Tibial artery (tissue), 4 donors: ENCODE results near the gene DMD.

Experiments used
- DNase-seq, 2 donors: peaks; one replicate each; pipeline ENCODE4 v3.0.0-alpha.2; 2019
- H3K27ac ChIP-seq, 2 donors: fragments of 200-600 bp; sonication (generic) in 1 of 2; 1 replicate in 1 of 2; 2 replicates in 1 of 2; pipeline ENCODE4 v1.5.1; 2018 to 2019; ENCODE audit warnings: mild to moderate bottlenecking in 1 of 2
- H3K27me3 ChIP-seq, 2 donors: fragments of 200-600 bp; sonication (generic) in 1 of 2; one replicate each; pipeline versions ENCODE4 v1.5.1 to v1.6.0; 2016 to 2019
- H3K36me3 ChIP-seq, 3 donors: fragments of 200-600 bp; sonication (generic) in 2 of 3; one replicate each; pipeline ENCODE4 v1.5.1; 2016 to 2019; ENCODE audit warnings: mild to moderate bottlenecking in 2 of 3
- H3K4me1 ChIP-seq, 4 donors: fragments of 200-600 bp; sonication (generic) in 2 of 4; 1 replicate in 3 of 4; 2 replicates in 1 of 4; pipeline ENCODE4 v1.5.1; 2016 to 2019
- H3K4me3 ChIP-seq, 2 donors: fragments of 200-600 bp; sonication (generic) in 1 of 2; 1 replicate in 1 of 2; 2 replicates in 1 of 2; pipeline ENCODE4 v1.5.1; 2018 to 2019; ENCODE audit warnings: mild to moderate bottlenecking in 2 of 2
- H3K9me3 ChIP-seq, 3 donors: fragments of 200-600 bp; sonication (generic) in 1 of 3; one replicate each; pipeline ENCODE4 v1.5.1; 2016 to 2019
- CTCF ChIP-seq, 2 experiments: fragments of 200-600 bp in 1 of 2; fragments of 450-650 bp in 1 of 2; IDR thresholded peaks; one replicate each; pipeline ENCODE4 v1.5.1; 2017 to 2019; ENCODE audit warnings: antibody characterized with exemption in 2 of 2, mild to moderate bottlenecking in 1 of 2, moderate library complexity in 1 of 2
- intact Hi-C: fragments of 100-400 bp; cut with DNase I; formaldehyde crosslinking; loops from one replicate; pipeline ENCODE4 v1.15.0; 2023; ENCODE audit warnings: low total_unique reads

Gene DMD

GRCh38 chrX:31609130-31609529, 1602.2 kb downstream of the DMD start:
- intact Hi-C loops = no loop called here
- Histone ChIP-seq H3K4me3 (no peak overlapping the region), H3K36me3 (no peaks in the 10 kb centered on the region), H3K9me3 (no peaks in the 10 kb centered on the region), H3K4me1 (no peaks in the 10 kb centered on the region), H3K27ac (no peak overlapping the region), H3K27me3 (no peaks in the 10 kb centered on the region)
- no peak for DNase-seq
- no peak for TF ChIP-seq CTCF (IDR thresholded peaks at IDR 0.05)

GRCh38 chrX:31608638-31609037, 1602.7 kb downstream of the DMD start:
- Histone ChIP-seq H3K27ac (no peak overlapping the region), H3K36me3 (no peaks in the 10 kb centered on the region), H3K9me3 (no peaks in the 10 kb centered on the region), H3K4me1 (no peaks in the 10 kb centered on the region), H3K4me3 (no peak overlapping the region), H3K27me3 (no peaks in the 10 kb centered on the region)
- no peak for TF ChIP-seq CTCF (IDR thresholded peaks at IDR 0.05)
- DNase-seq = no peak
- intact Hi-C loops = no loop called here

- no peaks in the 10 kb centered on the region for H3K9me3 ChIP-seq
- H3K27me3 ChIP-seq = no peaks in the 10 kb centered on the region
- TF ChIP-seq CTCF (IDR thresholded peaks at IDR 0.05) = no peak
- H3K4me1 ChIP-seq = no peaks in the 10 kb centered on the region
- no peak overlapping the region for H3K27ac ChIP-seq
- no peak for DNase-seq
- no peaks in the 10 kb centered on the region for H3K36me3 ChIP-seq
- intact Hi-C loops = no loop called here
- no peak overlapping the region for H3K4me3 ChIP-seq
Observed at GRCh38 chrX:31606771-31607170, 1604.6 kb downstream of the DMD start.

GRCh38 chrX:31604629-31605221, 1606.6 kb downstream of the DMD start:
- DNase-seq = no peak
- no peaks in the 10 kb centered on the region for H3K9me3 ChIP-seq
- no peak overlapping the region for H3K4me3 ChIP-seq
- no peaks in the 10 kb centered on the region for H3K4me1 ChIP-seq
- intact Hi-C loops = no loop called here
- no peaks in the 10 kb centered on the region for H3K27me3 ChIP-seq
- no peak for TF ChIP-seq CTCF (IDR thresholded peaks at IDR 0.05)
- no peak overlapping the region for H3K27ac ChIP-seq
- no peaks in the 10 kb centered on the region for H3K36me3 ChIP-seq

- H3K4me1 ChIP-seq = no peaks in the 10 kb centered on the region
- intact Hi-C loops = no loop called here
- no peak for TF ChIP-seq CTCF (IDR thresholded peaks at IDR 0.05)
Observed at GRCh38 chrX:31603411-31604120, 1607.8 kb downstream of the DMD start.

More at GRCh38 chrX:31603411-31604120, 1607.8 kb downstream of the DMD start:
- H3K27me3 ChIP-seq = no peaks in the 10 kb centered on the region
- no peak for DNase-seq
- H3K27ac ChIP-seq = no peak overlapping the region
- no peaks in the 10 kb centered on the region for H3K36me3 ChIP-seq
- no peaks in the 10 kb centered on the region for H3K9me3 ChIP-seq
- H3K4me3 ChIP-seq = no peak overlapping the region
